Amniotic epithelial cell (primary cell): ENCODE measurements around the gene CA5A.

Source experiments
- DNase-seq: peaks from one replicate; pipeline ENCODE4 v3.0.0-alpha.2; 2010; ENCODE audit warnings: low read depth

Gene CA5A

DNA sequence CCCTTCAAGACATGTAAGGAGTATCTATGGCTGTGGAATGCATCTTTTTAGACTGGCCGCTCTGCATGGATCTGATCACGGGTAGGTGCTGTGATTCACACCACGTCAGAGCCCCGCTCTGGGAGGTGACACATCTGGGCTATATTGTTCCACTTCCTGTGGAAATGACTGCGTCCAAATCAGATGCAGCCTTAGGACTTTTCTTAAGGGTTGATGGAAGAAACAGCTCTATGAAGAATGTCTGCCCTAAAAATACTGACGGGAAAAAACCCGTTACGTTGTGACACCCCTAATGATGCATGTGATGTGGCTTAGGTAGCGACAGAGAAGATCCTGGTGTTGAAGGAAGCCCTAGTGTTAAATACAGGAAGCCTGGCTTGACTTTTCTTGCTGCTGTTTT lies 27.1 kb upstream of the CA5A start:
- DNase-seq: peak; percentile 62

- DNase-seq: no peak
Measured at GRCh38 chr16:87961623-87962022, 25.3 kb upstream of the CA5A start.

GRCh38 chr16:87960852-87961251 lies 24.5 kb upstream of the CA5A start:
- no peak for DNase-seq

DNA sequence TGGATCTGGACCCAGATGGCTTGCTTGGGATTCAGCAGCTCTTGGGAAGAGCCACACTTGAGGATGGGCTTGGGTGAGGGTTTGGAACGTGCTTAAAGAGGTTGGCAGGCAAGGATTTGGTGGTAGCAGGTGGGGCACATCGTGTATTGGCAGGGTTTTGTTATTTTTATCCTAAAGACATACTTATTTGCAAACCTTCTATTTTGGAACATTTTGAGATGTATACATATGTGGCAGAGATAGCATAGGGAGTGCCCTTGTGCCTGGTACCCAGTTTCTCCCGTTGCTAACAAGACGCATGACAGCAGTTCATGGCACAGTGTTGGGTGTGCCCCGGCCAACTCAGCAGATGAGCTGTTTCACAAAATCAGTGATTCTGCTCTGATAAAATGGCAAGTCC lies 24.0 kb upstream of the CA5A start:
- DNase-seq: no peak

GRCh38 chr16:87959391-87959990 lies 23.2 kb upstream of the CA5A start:
- peak; percentile 46 for DNase-seq

GRCh38 chr16:87958632-87959031 lies 22.3 kb upstream of the CA5A start:
- DNase-seq: no peak

- DNase-seq: no peak
Measured at GRCh38 chr16:87957296-87958094, 21.2 kb upstream of the CA5A start.

GRCh38 chr16:87956365-87957231 lies 20.3 kb upstream of the CA5A start:
- DNase-seq: peak; percentile 85

GRCh38 chr16:87956098-87956364 lies 19.7 kb upstream of the CA5A start:
- no peak for DNase-seq

- peak; percentile 31 for DNase-seq
Measured at GRCh38 chr16:87955302-87956097, 19.2 kb upstream of the CA5A start.

GRCh38 chr16:87954826-87955225 lies 18.5 kb upstream of the CA5A start:
- no peak for DNase-seq

DNA sequence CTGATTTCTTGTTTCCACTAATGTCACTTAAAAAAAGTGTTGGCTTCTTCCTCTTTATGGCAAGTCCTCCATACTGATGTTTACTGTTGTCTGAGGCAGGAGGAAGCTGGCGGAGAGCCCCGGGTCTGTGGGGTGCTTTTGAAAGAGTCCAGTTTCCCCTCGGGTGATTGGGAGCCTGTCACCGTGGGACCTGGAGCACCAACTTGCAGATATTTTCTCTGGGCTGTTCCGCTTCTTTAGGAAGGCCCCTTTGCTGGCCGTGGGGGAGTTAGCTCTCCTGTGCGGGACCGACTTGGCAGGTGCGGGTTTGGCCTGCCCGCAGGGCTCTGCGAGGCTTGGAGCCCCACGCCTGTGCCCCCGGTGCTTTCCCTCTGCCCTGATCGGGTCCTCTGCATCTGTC lies 18.0 kb upstream of the CA5A start:
- no peak for DNase-seq

DNA sequence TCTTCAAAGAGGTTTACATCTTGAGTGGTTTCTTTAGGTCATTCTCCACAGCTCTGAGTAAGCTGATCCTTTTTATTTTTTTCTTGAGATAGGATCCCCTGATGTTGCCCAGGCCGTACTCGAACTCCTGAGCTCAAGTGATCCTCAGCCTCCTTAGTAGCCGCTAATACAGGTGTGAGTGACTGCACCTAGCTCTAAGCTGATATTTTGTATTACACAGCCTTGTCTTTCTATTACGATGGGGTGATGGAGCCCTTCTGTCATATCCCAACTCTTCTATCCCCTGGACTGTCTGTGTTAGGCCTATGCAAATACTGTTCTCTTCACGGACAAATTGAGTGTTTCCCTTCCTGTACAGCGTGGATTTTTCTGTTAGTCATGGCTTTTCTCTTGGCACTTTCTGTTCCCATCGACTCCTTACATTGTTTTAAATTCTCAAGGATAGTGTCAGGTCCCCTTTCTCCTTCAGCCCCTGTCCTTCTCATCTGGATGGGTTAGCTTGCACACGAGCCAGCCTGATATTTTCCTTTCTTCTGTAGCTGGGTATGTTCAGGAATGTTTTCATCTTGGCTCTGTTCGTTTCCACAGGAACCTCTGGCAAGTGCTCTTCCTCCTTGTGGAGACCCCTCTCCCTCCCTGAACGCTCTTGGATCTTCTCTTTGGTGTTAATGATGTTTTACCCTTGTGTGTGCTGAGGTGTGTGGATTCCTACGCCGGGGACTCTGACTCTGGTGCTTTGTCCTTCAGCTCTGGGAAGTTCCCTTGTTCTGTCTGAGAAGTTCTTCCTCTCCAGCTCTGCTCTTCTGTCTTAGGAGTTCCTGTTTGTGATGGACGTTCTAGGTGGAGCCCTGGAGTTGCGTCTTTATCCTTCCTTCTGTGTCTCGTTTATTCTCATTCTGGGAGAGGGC lies 17.2 kb upstream of the CA5A start:
- no peak for DNase-seq

DNA sequence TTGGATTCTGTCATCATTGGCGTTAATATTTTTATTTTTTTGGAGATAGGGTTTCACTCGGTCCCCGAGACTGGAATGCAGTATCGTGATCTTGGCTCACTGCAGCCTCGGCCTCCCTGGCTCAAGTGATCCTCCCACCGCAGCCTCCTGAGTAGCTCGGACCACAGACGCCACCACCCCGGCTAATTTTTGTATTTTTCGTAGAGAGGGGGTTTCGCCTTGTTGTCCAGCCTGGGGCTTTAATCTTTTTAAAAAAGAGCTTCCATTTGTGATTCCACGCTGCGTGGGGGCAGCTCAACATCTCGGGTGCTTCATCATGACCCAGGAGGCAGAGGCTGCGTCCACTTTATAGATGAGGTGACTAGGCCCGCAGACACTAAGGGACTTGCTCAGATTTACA lies 16.4 kb upstream of the CA5A start:
- DNase-seq: no peak

DNA sequence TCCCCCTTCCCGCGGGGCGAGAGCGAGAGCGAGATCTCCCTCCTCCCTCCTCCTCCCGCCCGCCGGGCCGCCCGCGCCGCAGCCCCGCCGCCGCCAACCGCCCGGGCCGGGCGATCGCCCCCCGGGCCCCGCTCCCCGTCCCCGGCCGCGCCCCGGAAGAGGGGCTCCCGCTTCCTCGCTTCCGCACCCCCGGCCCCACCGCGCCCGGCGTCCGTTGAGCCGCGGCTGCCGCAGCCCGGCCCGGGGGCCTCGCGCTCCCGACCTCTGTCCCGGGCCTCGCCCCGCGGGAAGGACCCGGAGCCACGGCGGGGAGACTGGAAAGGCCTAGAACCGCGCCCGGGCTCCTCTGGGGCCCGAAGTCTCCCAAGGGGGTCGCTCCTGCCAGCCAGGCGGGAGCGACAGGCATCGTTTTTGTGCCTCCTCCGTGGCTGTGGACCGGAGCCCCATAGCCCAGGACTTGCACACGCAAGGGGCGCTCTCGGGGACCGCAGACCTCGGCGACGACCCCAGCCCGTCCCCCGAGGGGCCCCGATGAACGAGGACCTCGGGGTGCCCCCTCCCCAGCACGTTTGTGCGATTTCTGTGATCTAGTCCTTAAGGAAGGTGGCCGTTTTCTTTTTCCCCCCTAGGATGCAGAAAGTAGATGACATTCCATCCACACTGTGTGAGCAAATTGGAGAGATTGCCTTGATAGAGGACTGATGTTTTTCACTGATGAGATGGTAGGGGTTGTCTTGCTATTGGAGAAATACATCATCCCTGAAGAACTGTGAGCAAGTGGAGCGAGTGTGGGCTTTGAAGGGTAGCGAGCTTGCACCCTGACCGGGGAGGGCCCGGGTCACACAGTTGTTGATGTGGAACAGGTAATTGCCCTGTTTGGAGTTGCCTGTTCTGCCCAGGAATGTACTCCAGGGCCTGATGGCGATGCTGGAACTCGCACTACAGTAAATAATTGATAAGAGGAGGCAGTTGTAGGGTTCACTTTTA lies 15.5 kb upstream of the CA5A start:
- DNase-seq: no peak

- DNase-seq: peak; percentile 99
Measured at GRCh38 chr16:87950765-87951551, 14.6 kb upstream of the CA5A start, which contains the start of gene BANP. TSS of gene BANP (plus strand) at chr16:87951434. CDS start at chr16:87975116, 23,682 bp downstream.

- DNase-seq: no peak
Measured at GRCh38 chr16:87949071-87949744, 12.9 kb upstream of the CA5A start.

DNA sequence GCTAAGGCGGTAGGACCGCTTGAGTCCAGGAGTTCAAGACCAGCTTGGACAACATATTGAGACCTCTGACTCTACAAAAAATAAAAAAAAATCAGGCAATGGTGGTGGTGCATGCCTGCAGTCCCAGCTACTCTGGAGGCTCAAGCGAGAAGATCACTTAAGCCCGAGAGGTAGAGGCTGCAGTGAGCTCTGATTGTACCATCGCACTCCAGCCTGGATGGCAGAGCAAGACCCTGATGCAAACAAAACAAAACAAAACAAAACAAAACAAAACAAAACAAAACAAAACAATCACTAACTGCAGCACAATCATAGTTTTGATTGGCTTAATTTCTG lies 12.4 kb upstream of the CA5A start:
- DNase-seq: no peak

- no peak for DNase-seq
Measured at GRCh38 chr16:87948119-87948545, 11.8 kb upstream of the CA5A start.
